ENCODE results near the gene CBFA2T2.
"Not testable (repeated sequence)": the region's sequence is repeated elsewhere in the genome, so short reads cannot be mapped to it uniquely, and the experiment has no call there.

Gene CBFA2T2

GRCh38 chr20:33686100-33686983, 196.4 kb downstream of the CBFA2T2 start, which contains the start of gene E2F1:
E2F1 (minus strand) TSS chr20:33686385; CDS start chr20:33686264, 121 bp downstream.
- H3K4me1 Mint-ChIP-seq (ENCODE audit: low read depth), result peaks cover 76% of the 10 kb centered on the region
- H3K27ac Mint-ChIP-seq, result peak within 1 kb of the TSS; percentile 95
- peaks cover 39% of the 10 kb centered on the region for H3K36me3 Mint-ChIP-seq (ENCODE audit: low read depth)
- H3K4me3 Mint-ChIP-seq, result peak within 1 kb of the TSS; percentile 92
- no peaks in the 10 kb centered on the region for H3K9me3 Mint-ChIP-seq
- no peaks in the 10 kb centered on the region for H3K27me3 Mint-ChIP-seq
- peak; percentile 98 for DNase-seq

- no peaks in the 10 kb centered on the region for H3K27me3 Mint-ChIP-seq
- H3K4me3 Mint-ChIP-seq, result peak overlapping the region; percentile 59
- H3K27ac Mint-ChIP-seq, result peak overlapping the region; percentile 83
- DNase-seq, result peak; percentile 32
- no peaks in the 10 kb centered on the region for H3K9me3 Mint-ChIP-seq
- H3K36me3 Mint-ChIP-seq (ENCODE audit: low read depth), result peaks cover 34% of the 10 kb centered on the region
- peaks cover 71% of the 10 kb centered on the region for H3K4me1 Mint-ChIP-seq (ENCODE audit: low read depth)
These were observed 197.1 kb downstream of the CBFA2T2 start for GRCh38 chr20:33686984-33687366.

- Mint-ChIP-seq H3K27ac (peak overlapping the region; percentile 44), H3K4me1 (ENCODE audit: low read depth) (peaks cover 66% of the 10 kb centered on the region), H3K9me3 (no peaks in the 10 kb centered on the region), H3K4me3 (no peak overlapping the region), H3K27me3 (no peaks in the 10 kb centered on the region), H3K36me3 (ENCODE audit: low read depth) (peaks cover 29% of the 10 kb centered on the region)
- DNase-seq, result no peak
These were observed 197.5 kb downstream of the CBFA2T2 start for GRCh38 chr20:33687370-33687915.

DNA sequence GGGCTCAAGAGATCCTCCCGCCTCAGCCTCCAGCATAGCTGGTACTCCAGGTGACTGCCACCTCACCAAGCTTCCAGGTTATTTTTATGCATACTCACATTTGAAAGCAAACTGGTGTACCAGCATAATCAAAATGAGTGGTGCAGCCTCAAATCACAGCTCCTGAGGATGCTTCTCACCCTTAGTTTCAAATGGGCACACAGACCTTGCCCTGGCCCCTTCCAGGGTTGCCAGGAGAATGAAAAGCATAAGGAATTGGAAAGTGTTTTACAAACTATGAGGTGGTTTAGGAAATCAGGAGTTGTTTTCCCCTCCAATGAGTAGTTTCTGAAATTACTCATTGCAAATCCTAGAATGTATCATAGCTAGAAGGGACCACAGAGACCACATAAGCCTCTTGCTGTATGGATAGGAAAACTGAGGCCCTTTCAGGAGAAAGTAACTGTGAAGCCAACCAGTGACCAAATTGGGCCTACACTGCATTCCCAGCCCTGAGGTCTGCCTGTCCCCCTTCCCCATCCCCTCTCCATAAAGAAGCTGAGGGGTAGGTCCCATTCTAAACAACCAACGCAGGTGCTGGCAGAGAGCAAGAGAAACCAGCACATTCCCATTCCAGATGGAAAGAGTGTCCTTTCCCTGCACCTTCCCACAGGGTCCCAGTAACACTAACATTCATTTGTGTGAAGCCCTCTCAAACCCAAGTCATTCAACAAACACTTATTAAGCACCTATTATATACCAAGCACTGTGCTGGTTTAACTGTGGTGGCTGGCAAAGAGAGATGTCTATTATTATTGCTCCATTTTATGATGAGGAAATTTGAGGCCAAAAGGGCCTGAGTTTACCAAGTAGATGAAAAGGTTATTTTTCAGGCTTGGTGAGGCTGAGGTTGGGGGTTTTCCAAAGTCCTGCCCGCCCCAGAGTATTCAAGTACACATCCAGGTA, 198.4 kb downstream of the CBFA2T2 start:
- DNase-seq, result no peak
- H3K4me3 Mint-ChIP-seq, result no peak overlapping the region
- H3K27ac Mint-ChIP-seq, result peak overlapping the region; percentile 40
- H3K4me1 Mint-ChIP-seq (ENCODE audit: low read depth), result peaks cover 60% of the 10 kb centered on the region
- H3K9me3 Mint-ChIP-seq, result no peaks in the 10 kb centered on the region
- H3K36me3 Mint-ChIP-seq (ENCODE audit: low read depth), result peaks cover 21% of the 10 kb centered on the region
- H3K27me3 Mint-ChIP-seq, result no peaks in the 10 kb centered on the region

GRCh38 chr20:33688938-33689424, 199.1 kb downstream of the CBFA2T2 start:
- no peaks in the 10 kb centered on the region for H3K27me3 Mint-ChIP-seq
- no peaks in the 10 kb centered on the region for H3K9me3 Mint-ChIP-seq
- no peak for DNase-seq
- peaks cover 16% of the 10 kb centered on the region for H3K36me3 Mint-ChIP-seq (ENCODE audit: low read depth)
- no peak overlapping the region for H3K4me3 Mint-ChIP-seq
- no peak overlapping the region for H3K27ac Mint-ChIP-seq
- H3K4me1 Mint-ChIP-seq (ENCODE audit: low read depth), result peaks cover 60% of the 10 kb centered on the region

DNA sequence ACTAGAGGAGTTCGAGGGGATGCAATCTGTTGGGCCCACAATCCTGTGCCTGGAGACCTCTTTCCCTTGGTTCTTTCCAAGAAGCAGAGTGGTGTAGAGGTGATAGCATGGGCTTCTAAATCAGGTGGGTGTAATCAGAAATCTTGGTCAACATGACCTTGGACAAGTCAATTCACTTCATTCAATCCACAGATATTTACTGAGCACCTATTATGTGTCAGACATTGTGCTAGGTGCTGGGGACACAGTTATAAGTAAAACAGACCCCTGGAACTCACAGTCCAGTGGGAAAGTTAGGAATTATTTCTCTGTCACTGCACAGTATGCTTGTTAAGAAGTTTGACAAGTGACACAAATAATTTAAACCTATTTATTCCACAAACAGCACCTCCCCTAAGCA, 199.6 kb downstream of the CBFA2T2 start:
- H3K9me3 Mint-ChIP-seq, result no peaks in the 10 kb centered on the region
- DNase-seq, result no peak
- H3K4me1 Mint-ChIP-seq (ENCODE audit: low read depth), result peaks cover 55% of the 10 kb centered on the region
- peak overlapping the region; percentile 57 for H3K4me3 Mint-ChIP-seq
- no peaks in the 10 kb centered on the region for H3K27me3 Mint-ChIP-seq
- peak overlapping the region; percentile 85 for H3K27ac Mint-ChIP-seq
- H3K36me3 Mint-ChIP-seq (ENCODE audit: low read depth), result peaks cover 11% of the 10 kb centered on the region

DNA sequence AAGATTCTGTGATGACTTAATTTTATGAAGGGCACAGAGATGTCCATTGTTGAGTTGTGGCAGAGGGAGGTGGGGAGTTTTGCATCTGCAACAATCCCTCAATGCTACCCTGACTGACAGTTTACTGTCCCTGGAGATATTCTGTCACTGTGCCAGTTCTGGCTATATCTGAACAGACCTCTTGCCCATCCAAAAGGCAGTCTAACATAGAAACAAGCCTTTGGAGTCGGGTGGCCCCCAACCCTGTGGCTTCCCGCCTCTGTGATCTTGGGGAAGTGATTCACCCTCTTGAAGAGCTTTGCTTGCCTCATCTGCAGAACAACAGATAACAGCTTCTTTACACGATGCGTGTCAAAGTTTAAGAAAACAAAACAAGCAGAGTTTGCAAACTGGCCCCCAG, 200.1 kb downstream of the CBFA2T2 start:
- no peaks in the 10 kb centered on the region for H3K9me3 Mint-ChIP-seq
- DNase-seq, result peak; percentile 61
- H3K36me3 Mint-ChIP-seq (ENCODE audit: low read depth), result peaks cover 7% of the 10 kb centered on the region
- peak overlapping the region; percentile 57 for H3K4me3 Mint-ChIP-seq
- peak overlapping the region; percentile 85 for H3K27ac Mint-ChIP-seq
- no peaks in the 10 kb centered on the region for H3K27me3 Mint-ChIP-seq
- peaks cover 50% of the 10 kb centered on the region for H3K4me1 Mint-ChIP-seq (ENCODE audit: low read depth)

DNA sequence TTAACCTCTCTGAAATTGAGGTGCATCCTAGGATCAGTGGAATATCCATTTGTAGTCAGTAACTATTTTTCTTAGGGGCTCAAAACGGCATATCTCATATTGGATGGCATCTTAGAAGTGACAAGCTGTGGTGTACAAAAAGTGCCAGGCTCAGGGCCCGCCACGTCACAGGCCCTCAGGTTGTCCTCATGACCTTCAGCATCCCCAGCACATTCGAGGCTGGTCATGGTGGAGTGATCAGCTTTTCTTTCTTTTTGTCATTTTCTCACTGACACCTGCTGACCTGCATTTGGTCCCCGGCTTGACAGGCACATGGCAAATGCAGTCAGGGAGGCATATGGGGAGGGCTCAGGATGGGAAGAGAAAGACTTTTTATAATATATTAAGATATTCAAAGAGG, 203.4 kb downstream of the CBFA2T2 start:
- no peaks in the 10 kb centered on the region for H3K9me3 Mint-ChIP-seq
- H3K27ac Mint-ChIP-seq, result no peak overlapping the region
- H3K27me3 Mint-ChIP-seq, result no peaks in the 10 kb centered on the region
- no peaks in the 10 kb centered on the region for H3K36me3 Mint-ChIP-seq (ENCODE audit: low read depth)
- H3K4me3 Mint-ChIP-seq, result no peak overlapping the region
- DNase-seq, result no peak
- H3K4me1 Mint-ChIP-seq (ENCODE audit: low read depth), result peaks cover 26% of the 10 kb centered on the region

DNA sequence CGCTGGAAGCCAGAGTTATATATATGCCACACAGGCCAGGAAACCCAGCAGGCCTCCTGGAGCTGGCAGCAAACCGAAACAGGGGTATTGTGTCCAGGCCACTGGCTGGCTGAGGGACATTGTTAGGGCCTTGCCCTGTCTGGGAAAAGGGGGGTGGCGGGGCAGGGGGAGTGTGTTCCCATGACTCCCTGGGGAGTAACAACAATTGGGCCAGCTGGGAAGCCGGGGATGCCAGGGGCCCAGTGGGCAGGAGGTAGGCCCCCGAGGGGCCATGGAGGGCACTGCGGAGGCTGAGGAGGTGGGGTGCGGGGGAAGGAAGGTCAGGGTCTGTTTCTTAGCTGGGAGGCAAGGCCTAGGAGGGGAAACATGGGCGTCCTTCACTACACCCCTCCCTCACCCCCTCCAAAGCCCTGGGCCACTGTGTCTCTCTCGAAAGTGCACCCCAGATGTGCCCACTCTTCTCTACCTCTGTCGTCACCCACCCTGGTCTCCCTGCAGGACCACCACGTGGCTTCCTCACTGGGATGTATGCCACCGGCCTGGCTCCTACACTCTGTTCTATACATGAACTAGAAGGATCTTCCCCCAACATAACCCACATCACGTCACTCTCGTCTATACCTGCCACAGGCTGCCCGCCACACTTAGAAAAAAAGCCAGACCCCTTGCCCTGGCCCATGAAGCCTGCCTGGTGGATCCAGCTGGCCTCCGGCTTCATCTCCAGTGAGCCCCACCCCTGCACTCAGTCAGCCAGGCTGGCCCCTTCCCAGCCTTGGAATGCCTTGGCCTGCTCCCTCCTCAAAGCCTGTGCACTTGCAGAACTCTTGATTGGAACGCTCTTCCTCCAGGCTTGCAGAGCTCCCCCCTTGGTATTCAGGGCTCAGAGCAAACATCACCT, 204.1 kb downstream of the CBFA2T2 start:
- Mint-ChIP-seq H3K9me3 (no peaks in the 10 kb centered on the region), H3K27ac (peak overlapping the region; percentile 8), H3K27me3 (no peaks in the 10 kb centered on the region), H3K4me3 (no peak overlapping the region), H3K4me1 (ENCODE audit: low read depth) (peaks cover 19% of the 10 kb centered on the region), H3K36me3 (ENCODE audit: low read depth) (no peaks in the 10 kb centered on the region)
- no peak for DNase-seq

DNA sequence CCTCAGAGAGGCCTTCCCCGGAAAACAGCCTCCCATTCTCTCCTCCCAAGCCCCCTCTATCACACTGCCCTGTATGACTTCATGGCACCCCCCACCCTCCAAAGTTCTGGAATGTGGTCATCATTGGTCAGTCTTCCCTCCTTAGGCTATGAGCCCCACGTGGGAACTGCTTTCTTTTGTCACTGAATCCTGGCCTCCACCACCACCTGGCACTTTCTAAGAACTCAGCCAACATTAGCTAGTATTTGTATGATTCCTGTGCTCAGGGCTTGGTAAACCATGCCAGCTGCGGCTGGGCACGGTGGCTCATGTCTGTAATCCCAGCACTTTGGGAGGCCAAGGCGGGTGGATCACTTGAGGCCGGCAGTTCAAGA, 204.7 kb downstream of the CBFA2T2 start:
- peak overlapping the region; percentile 8 for H3K27ac Mint-ChIP-seq
- no peak for DNase-seq
- no peak overlapping the region for H3K4me3 Mint-ChIP-seq
- no peaks in the 10 kb centered on the region for H3K27me3 Mint-ChIP-seq
- no peaks in the 10 kb centered on the region for H3K9me3 Mint-ChIP-seq
- H3K36me3 Mint-ChIP-seq (ENCODE audit: low read depth), result no peaks in the 10 kb centered on the region
- peaks cover 13% of the 10 kb centered on the region for H3K4me1 Mint-ChIP-seq (ENCODE audit: low read depth)

DNA sequence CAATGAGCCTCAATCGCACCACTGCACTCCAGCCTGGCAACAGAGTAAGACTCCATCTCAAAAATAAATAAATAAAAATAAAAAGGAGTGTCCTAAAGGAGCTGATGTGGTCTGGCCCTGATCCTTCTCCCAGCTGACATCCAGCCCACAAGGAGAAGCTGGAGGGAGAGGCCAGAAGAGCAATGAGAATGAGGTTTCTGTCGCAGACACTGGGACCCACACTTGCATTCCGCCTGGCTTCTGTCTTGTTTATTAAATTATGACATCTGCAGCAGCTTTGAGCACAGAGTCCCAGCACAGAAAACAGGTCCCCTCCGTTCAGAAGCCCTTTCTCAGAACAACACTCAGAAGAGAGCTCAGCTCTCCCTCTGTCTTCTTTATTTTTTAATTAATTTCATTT, 206.6 kb downstream of the CBFA2T2 start:
- Mint-ChIP-seq H3K36me3 (ENCODE audit: low read depth) (no peaks in the 10 kb centered on the region), H3K27me3 (no peaks in the 10 kb centered on the region), H3K9me3 (no peaks in the 10 kb centered on the region), H3K4me1 (ENCODE audit: low read depth) (peaks cover under 1% of the 10 kb centered on the region), H3K4me3 (no peak overlapping the region), H3K27ac (no peak overlapping the region)
- DNase-seq, result no peak

DNA sequence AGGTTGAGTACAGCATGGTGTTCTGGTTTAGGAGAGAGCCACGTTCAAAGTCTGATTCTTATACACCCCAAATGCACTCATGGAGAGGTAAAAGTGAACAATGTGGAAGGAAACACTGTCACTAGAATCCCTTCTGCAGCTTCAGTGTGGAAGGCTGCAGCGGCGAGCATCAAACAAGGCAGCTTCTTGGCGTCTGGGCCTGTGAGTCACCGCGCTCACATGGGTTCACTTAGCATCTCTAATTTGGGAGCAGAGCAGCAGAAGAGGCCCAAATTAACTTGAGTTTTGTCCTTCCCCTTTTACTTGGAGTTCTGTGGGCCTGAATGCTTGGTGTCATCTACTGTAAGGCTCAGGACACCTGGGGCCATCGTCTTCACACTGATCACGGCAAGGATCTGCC, 207.2 kb downstream of the CBFA2T2 start:
- Mint-ChIP-seq H3K4me1 (ENCODE audit: low read depth) (no peaks in the 10 kb centered on the region), H3K27me3 (no peaks in the 10 kb centered on the region), H3K36me3 (ENCODE audit: low read depth) (peaks cover 3% of the 10 kb centered on the region), H3K4me3 (no peak overlapping the region), H3K27ac (no peak overlapping the region), H3K9me3 (no peaks in the 10 kb centered on the region)
- no peak for DNase-seq

- not testable (repeated sequence) for H3K9me3 Mint-ChIP-seq; H3K36me3 Mint-ChIP-seq (ENCODE audit: low read depth); H3K27me3 Mint-ChIP-seq; DNase-seq; H3K4me3 Mint-ChIP-seq; H3K27ac Mint-ChIP-seq; H3K4me1 Mint-ChIP-seq (ENCODE audit: low read depth)
These were observed 209.1 kb downstream of the CBFA2T2 start for GRCh38 chr20:33698966-33699365.

Measured in activated T-cell treated with anti-CD3 and anti-CD28 coated beads, Interleukin-2, amount 50 U/mL, for 24 hours (primary cell).